Measurements from ENCODE around the gene FFAR1. TPM values are rescaled to one million over a fixed set of nuclear protein-coding genes. Genes with fewer than 3 reads are reported as not detected.
"Not testable (repeated sequence)": the region's sequence is repeated elsewhere in the genome, so short reads cannot be mapped to it uniquely, and the experiment has no call there.

The FFAR1 gene
- total and polyA plus RNA-seq, 3 donors from 2014 or later, result 0.26 to 0.81 (median 0.31) TPM

DNA sequence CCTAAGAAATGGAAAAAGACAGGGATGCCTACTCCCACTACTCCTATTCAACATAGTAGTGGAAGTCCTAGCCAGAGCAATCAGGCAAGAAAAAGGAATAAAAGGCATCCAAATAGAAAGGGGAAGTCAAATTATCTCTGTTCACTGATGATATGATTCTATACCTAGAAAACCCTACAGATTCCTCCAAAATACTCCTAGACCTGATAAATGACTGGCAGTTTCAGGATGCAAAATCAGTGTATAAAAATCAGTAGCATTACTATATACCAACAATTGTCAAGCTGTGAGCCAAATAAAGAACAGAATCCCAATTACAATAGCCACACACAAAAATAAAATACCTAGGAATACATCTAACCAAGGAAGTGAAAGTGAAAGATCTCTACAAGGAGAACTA is 21.8 kb downstream of the FFAR1 start:
- Histone ChIP-seq H3K9me3 (no peaks in the 10 kb centered on the region), H3K4me1 (no peaks in the 10 kb centered on the region), H3K27me3 (no peaks in the 10 kb centered on the region), H3K36me3 (ENCODE audit: low read depth, missing control alignments) (no peaks in the 10 kb centered on the region), H3K4me3 (no peak overlapping the region), H3K27ac (no peak overlapping the region)
- intact Hi-C loops (cut with DNase I; ENCODE audit: low total_unique reads), result no loop called here
- TF ChIP-seq, protein P1, sequence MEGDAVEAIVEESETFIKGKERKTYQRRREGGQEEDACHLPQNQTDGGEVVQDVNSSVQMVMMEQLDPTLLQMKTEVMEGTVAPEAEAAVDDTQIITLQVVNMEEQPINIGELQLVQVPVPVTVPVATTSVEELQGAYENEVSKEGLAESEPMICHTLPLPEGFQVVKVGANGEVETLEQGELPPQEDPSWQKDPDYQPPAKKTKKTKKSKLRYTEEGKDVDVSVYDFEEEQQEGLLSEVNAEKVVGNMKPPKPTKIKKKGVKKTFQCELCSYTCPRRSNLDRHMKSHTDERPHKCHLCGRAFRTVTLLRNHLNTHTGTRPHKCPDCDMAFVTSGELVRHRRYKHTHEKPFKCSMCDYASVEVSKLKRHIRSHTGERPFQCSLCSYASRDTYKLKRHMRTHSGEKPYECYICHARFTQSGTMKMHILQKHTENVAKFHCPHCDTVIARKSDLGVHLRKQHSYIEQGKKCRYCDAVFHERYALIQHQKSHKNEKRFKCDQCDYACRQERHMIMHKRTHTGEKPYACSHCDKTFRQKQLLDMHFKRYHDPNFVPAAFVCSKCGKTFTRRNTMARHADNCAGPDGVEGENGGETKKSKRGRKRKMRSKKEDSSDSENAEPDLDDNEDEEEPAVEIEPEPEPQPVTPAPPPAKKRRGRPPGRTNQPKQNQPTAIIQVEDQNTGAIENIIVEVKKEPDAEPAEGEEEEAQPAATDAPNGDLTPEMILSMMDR (IDR thresholded peaks at IDR 0.05), result no peak
- no peak for DNase-seq

DNA sequence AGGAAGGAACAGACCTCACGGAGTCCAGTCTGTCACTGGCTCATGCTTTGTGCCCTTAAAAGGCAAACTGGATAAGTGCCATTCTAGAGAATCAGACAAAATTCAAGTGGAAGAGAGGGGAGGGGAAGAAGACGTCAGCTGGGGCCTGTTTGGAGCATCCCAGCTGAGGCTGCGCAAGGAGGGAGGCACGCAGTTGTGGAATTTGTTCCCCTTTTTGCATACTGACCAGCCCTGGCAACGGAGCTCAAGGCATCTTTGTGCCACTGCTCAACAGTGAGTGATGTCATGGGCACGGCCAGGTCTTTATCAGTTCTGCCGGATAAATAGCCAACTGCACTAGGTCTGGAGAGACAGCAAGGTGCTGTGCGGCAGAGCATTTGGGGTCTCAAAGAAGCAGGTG is 23.0 kb downstream of the FFAR1 start, which contains the start of gene GPR42:
GPR42 (plus strand) TSS at position 347 of the 400 bp plus-strand sequence. CDS start 292 bp downstream, outside the sequence.
- no peak for DNase-seq

DNA sequence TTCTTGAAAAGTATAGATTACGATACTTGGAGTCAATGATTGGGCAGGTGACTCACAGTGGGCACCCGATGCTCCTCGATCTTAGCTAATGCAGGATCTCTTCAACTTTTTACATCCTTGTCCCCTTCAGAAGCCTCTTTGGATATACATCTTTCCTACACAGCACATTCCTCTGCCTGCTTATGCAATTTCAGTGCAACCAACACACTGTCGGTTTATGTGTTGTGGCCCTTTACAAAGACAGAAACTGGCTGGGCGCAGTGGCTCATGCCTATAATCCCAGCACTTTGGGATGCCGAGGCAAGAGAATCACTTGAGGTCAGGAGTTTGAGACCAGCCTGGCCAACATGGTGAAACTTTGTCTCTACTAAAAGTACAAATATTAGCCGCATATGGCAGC is 25.8 kb downstream of the FFAR1 start:
- intact Hi-C loops (cut with DNase I; ENCODE audit: low total_unique reads), result no loop called here
- TF ChIP-seq, protein P1 (IDR thresholded peaks at IDR 0.05), result no peak
- TF ChIP-seq POLR2A (IDR thresholded peaks at IDR 0.05), result no peak
- Histone ChIP-seq H3K9me3 (no peaks in the 10 kb centered on the region), H3K27me3 (no peaks in the 10 kb centered on the region), H3K4me3 (no peak overlapping the region), H3K36me3 (ENCODE audit: low read depth, missing control alignments) (no peaks in the 10 kb centered on the region), H3K4me1 (no peaks in the 10 kb centered on the region), H3K27ac (no peak overlapping the region)
- WGBS, 2 donors, result 86 to 98% methylated on average over 7 of the region's 7 CpGs
- DNase-seq, result no peak

More for the DNA sequence above, 23.0 kb downstream of the FFAR1 start, which contains the start of gene GPR42:
- no peak for TF ChIP-seq POLR2A (IDR thresholded peaks at IDR 0.05)
- TF ChIP-seq, protein P1 (IDR thresholded peaks at IDR 0.05), result no peak
- H3K27me3 ChIP-seq, result no peaks in the 10 kb centered on the region
- no peaks in the 10 kb centered on the region for H3K9me3 ChIP-seq
- H3K4me3 ChIP-seq, result no peak within 1 kb of the TSS
- H3K4me1 ChIP-seq, result no peaks in the 10 kb centered on the region
- H3K36me3 ChIP-seq (ENCODE audit: low read depth, missing control alignments), result no peaks in the 10 kb centered on the region
- intact Hi-C loops (cut with DNase I; ENCODE audit: low total_unique reads), result no loop called here
- no peak within 1 kb of the TSS for H3K27ac ChIP-seq
- WGBS, 2 donors, result 88 to 98% methylated on average over 5 of the region's 8 CpGs

DNA sequence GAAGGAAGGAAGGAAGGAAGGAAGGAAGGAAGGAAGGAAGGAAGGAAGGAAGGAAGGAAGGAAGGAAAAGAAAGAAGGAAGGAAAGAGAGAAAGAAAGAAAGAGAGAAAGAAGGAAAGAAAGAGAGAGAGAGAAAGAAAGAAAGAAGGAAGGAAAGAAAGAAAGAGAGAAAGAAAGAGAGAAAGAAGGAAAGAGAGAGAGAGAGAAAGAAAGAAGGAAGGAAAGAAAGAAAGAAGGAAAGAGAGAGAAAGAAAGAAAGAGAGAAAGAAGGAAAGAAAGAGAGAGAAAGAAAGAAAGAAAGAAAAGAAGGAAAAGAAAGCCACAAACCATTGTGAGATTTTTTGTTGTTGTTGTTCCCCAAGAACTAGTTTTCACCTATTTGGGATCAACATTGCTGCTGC is 26.3 kb downstream of the FFAR1 start:
- H3K4me3 ChIP-seq; DNase-seq; H3K9me3 ChIP-seq; H3K27ac ChIP-seq; H3K36me3 ChIP-seq (ENCODE audit: low read depth, missing control alignments); H3K27me3 ChIP-seq; H3K4me1 ChIP-seq; intact Hi-C loops (cut with DNase I; ENCODE audit: low total_unique reads): not testable (repeated sequence)

DNA sequence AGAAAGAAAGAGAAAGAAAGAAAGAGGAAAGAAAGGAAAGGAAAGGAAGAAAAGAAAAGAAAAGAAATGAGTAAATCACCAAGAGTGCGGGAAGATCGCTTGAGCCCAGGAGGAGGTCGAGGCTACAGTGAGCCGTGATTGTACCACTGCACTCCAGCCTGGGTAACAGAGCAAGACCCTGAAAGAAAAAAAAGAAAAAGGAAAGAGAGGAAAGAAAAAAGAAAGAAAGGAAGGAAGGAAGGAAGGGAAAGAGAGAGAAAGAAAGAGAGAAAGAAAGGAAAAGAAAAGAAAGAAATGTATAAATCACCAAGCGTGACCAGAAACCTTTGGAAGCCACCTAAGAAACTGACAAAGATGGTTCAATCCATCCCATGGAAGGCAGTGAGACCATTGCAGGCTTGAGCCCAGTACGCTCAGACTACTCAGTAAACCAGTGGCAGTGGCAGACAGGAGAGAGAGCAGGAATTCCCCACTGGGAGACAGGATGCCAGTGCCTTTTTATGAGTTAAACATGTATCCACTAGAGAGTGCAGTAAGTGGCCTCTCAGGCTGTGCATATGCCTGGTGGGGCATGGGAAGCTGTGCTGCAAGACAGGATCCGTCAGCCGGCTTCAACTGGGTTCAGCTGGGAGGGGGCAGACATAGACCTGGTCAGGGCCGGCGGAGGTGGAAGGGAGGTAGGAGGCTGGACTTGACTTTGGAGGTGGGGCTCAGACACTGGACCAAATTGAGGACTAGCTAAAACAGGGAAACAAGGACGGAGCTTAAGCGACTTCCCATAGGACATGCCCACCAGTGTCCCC is 28.0 kb downstream of the FFAR1 start:
- Histone ChIP-seq H3K4me3 (no peak overlapping the region), H3K27me3 (no peaks in the 10 kb centered on the region), H3K4me1 (no peaks in the 10 kb centered on the region), H3K36me3 (ENCODE audit: low read depth, missing control alignments) (no peaks in the 10 kb centered on the region), H3K9me3 (no peaks in the 10 kb centered on the region), H3K27ac (no peak overlapping the region)
- no peak for DNase-seq
- intact Hi-C loops (cut with DNase I; ENCODE audit: low total_unique reads), result no loop called here
- TF ChIP-seq, protein P1 (IDR thresholded peaks at IDR 0.05), result no peak
- TF ChIP-seq POLR2A (IDR thresholded peaks at IDR 0.05), result no peak
- 87 to 90% methylated on average over 12 of the region's 12 CpGs for WGBS, 2 donors

Data from testis (tissue), 3 donors.